ENCODE data around the gene EMC1.
"Not testable (repeated sequence)": the region's sequence is repeated elsewhere in the genome, so short reads cannot be mapped to it uniquely, and the experiment has no call there.

Gene EMC1

GRCh38 chr1:19284881-19285280, 33.6 kb upstream of the EMC1 start:
- TF ChIP-seq CTCF (IDR thresholded peaks at IDR 0.05; ENCODE audit: borderline replicate concordance, insufficient read depth, low read depth, low read length): no peak
- no peak overlapping the region for H3K4me3 ChIP-seq (ENCODE audit: low read depth, low read length)

GRCh38 chr1:19283891-19284290, 32.6 kb upstream of the EMC1 start:
- H3K4me3 ChIP-seq (ENCODE audit: low read depth, low read length): no peak overlapping the region
- TF ChIP-seq CTCF (IDR thresholded peaks at IDR 0.05; ENCODE audit: borderline replicate concordance, insufficient read depth, low read depth, low read length): no peak

- no peak for TF ChIP-seq CTCF (IDR thresholded peaks at IDR 0.05; ENCODE audit: borderline replicate concordance, insufficient read depth, low read depth, low read length)
- H3K4me3 ChIP-seq (ENCODE audit: low read depth, low read length): no peak overlapping the region
These were observed 23.3 kb upstream of the EMC1 start for GRCh38 chr1:19274636-19275035.

- not testable (repeated sequence) for H3K4me3 ChIP-seq (ENCODE audit: low read depth, low read length)
These were observed 22.7 kb upstream of the EMC1 start for GRCh38 chr1:19273844-19274531.

- H3K4me3 ChIP-seq (ENCODE audit: low read depth, low read length): no peak overlapping the region
- no peak for TF ChIP-seq CTCF (IDR thresholded peaks at IDR 0.05; ENCODE audit: borderline replicate concordance, insufficient read depth, low read depth, low read length)
These were observed 22.0 kb upstream of the EMC1 start for GRCh38 chr1:19273106-19273843.

- no peak overlapping the region for H3K4me3 ChIP-seq (ENCODE audit: low read depth, low read length)
- no peak for TF ChIP-seq CTCF (IDR thresholded peaks at IDR 0.05; ENCODE audit: borderline replicate concordance, insufficient read depth, low read depth, low read length)
These were observed 20.7 kb upstream of the EMC1 start for GRCh38 chr1:19272064-19272463.

- not testable (repeated sequence) for H3K4me3 ChIP-seq (ENCODE audit: low read depth, low read length)
These were observed 19.0 kb upstream of the EMC1 start for GRCh38 chr1:19270343-19270730.

- H3K4me3 ChIP-seq (ENCODE audit: low read depth, low read length): not testable (repeated sequence)
These were observed 18.4 kb upstream of the EMC1 start for GRCh38 chr1:19269427-19270342.

Measured in GM12875 (cell line).